Fibroblast of mammary gland (primary cell): Measurements from ENCODE around the gene ABCF3.
A peak's percentile ranks its signal among the peaks of the same experiment; 100 is the strongest.
"Not testable (repeated sequence)": the region's sequence is repeated elsewhere in the genome, so short reads cannot be mapped to it uniquely, and the experiment has no call there.

Experiments
- DNase-seq: peaks from one replicate; pipeline ENCODE4 v3.0.0-alpha.2; 2010; ENCODE audit warnings: low read depth
- H3K4me3 ChIP-seq: 2 replicates; pipeline ENCODE4 v1.5.1; 2011; ENCODE audit warnings: low read depth, mild to moderate bottlenecking, low read length, moderate library complexity; ENCODE audit not compliant: control insufficient read depth
- CTCF ChIP-seq: conservative IDR thresholded peaks from 2 replicates; pipeline ENCODE4 v1.5.1; 2011; ENCODE audit warnings: low read depth, low read length, inconsistent platforms; ENCODE audit not compliant: control insufficient read depth, insufficient read depth

ABCF3 gene

GRCh38 chr3:184145751-184146270 lies 40.2 kb upstream of the ABCF3 start:
- DNase-seq = no peak
- TF ChIP-seq CTCF = no peak
- no peak overlapping the region for H3K4me3 ChIP-seq

- no peak for TF ChIP-seq CTCF
- H3K4me3 ChIP-seq = no peak overlapping the region
- no peak for DNase-seq
Measured at GRCh38 chr3:184148076-184148475, 37.9 kb upstream of the ABCF3 start.

GRCh38 chr3:184149123-184149522 lies 36.9 kb upstream of the ABCF3 start:
- no peak for TF ChIP-seq CTCF
- DNase-seq = no peak
- H3K4me3 ChIP-seq = no peak overlapping the region

GRCh38 chr3:184149770-184150169 lies 36.2 kb upstream of the ABCF3 start:
- peak; percentile 28 for TF ChIP-seq CTCF
- H3K4me3 ChIP-seq = not testable (repeated sequence)
- peak; percentile 38 for DNase-seq

DNA sequence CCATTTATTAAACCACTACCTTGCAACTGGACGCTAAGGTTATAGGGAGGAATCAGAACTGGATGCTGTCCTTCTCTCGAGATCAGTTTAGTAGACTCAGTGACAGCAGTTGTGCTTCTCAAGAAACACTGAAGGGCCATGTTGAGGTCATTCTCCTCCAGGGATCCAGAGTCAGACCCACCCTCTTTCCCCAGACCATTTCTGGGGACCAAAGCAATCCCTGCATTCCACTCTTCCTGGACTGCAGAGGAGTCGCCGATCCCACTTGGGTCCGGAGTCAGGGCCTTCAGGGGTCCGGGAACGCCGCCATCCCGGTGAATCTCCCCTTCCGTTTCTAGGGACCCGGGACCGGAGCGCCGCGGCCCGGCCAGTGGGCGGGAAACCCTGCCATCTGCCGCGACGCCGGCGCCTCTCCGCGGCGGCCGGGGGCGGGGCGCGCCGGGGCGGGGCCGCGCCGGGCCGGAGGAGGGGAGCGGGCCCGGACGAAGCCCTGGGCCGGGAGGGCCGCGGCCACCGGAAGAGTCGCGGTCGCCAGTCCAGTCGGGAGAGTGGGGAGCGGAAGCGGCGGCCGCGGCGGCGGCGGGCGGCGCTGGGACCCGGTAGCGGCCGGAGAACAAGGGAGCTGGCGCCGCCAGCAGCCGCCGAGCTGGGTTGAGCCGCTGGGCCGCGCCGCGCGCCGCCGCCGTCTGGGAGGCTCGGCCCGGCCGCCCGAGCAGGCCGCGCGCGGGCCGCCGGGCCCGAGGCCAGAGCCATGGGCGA lies 30.9 kb upstream of the ABCF3 start, which contains the start of gene DVL3:
Gene DVL3 (plus strand): TSS at position 493 of the 759 bp plus-strand sequence. CDS start 259 bp downstream, at position 752.
- peak; percentile 55 for DNase-seq

More for the DNA sequence above, 30.9 kb upstream of the ABCF3 start, which contains the start of gene DVL3:
- no peak for TF ChIP-seq CTCF
- H3K4me3 ChIP-seq = peak within 1 kb of the TSS; percentile 91
